ENCODE measurements around the gene RSRC2.

DNA sequence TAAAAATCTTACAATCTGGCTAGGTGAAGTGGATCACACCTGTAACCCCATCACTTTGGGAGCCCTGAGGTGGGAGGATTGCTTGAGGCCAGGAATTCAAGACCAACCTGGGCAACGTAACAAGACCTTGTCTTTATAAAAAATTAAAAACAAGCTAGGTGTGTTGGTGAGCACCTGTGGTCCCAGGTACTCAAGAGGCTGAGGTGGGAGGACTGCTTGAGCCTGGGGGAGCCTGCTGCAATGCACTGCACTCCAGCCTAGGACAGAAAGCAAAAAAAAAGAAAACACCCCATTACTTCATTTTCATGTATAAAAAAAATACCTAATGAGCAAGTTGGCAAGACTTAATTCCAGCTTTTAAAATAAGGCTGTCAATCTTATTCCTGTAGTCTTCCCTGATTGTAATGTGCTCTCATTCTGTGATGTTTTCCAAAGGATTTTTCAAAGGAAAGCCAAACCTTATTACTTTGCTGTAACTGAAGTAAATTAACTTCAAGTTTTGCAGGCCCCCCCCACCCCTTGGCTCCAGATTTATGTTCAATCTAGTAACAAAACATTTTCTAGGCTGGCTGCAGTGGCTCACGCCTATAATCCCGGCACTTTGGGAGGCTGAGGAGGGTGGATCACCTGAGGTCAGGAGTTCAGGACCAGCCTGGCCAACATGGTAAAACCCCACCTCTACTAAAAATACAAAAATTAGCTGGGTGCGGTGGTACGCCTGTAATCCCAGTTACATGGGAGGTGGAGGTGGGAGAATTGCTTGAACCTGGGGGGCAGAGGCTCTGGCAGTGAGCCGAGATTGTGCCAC, 22.7 kb downstream of the RSRC2 start:
- no peak for TF ChIP-seq POLR2A (IDR thresholded peaks at IDR 0.05)
- TF ChIP-seq, protein P1, sequence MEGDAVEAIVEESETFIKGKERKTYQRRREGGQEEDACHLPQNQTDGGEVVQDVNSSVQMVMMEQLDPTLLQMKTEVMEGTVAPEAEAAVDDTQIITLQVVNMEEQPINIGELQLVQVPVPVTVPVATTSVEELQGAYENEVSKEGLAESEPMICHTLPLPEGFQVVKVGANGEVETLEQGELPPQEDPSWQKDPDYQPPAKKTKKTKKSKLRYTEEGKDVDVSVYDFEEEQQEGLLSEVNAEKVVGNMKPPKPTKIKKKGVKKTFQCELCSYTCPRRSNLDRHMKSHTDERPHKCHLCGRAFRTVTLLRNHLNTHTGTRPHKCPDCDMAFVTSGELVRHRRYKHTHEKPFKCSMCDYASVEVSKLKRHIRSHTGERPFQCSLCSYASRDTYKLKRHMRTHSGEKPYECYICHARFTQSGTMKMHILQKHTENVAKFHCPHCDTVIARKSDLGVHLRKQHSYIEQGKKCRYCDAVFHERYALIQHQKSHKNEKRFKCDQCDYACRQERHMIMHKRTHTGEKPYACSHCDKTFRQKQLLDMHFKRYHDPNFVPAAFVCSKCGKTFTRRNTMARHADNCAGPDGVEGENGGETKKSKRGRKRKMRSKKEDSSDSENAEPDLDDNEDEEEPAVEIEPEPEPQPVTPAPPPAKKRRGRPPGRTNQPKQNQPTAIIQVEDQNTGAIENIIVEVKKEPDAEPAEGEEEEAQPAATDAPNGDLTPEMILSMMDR (IDR thresholded peaks at IDR 0.05 in 4 of 5, conservative IDR thresholded peaks at IDR 0.05 in 1 of 5): no peak
